ENCODE measurements around the gene BMPER. TPM values are rescaled to one million over a fixed set of nuclear protein-coding genes. Genes with fewer than 3 reads are reported as not detected.

The BMPER gene
- total RNA-seq, 1 experiment from 2014 or later: not detected

DNA sequence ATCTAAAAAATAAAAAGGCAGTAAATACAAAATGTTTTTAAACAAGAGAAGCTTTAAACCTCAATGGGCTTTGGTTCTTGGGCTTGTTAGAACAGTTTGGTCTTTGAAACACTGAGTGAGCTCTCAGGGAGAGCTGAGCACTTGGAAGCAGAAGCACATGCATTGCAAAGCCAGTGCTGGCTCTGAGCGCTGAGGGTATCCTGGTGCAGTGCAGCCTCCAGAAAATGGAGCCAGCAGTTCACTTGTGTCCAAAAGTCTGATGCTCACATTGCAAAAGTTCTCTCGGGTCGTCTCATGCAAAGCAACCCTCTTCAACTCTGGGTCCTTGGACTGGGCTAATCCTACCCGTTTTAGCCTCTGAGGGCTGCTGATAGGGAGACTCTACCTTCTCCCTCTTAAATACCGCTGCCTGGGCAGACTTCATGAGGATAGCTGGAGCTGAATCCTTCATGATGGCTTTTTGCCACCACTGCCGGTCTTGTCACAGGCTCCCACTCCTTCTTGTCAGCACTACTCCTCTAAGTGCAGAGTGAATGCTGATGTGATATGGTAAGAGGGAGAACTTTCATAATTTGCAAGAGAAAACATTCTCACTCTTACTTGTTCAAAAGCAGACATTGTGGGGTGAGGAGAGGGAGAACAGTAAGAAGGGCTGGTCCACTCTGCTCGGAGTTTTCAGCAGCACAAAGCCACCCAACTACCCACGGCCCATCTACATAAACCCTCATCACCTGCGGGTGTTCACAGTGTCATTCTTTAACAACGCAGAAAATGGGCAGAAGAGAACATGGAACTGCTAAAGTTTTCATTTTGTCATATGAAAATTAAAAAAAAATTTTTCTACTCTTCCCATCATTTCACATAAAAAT lies 42.2 kb upstream of the BMPER start:
- ChIA-PET POLR2A (no interaction called here), CTCF (no interaction called here)
- in situ Hi-C loops (cut with HindIII; ENCODE audit: low pct_unique_long_range_greater_than_20kb, low sequenced_read_pairs): no loop called here

DNA sequence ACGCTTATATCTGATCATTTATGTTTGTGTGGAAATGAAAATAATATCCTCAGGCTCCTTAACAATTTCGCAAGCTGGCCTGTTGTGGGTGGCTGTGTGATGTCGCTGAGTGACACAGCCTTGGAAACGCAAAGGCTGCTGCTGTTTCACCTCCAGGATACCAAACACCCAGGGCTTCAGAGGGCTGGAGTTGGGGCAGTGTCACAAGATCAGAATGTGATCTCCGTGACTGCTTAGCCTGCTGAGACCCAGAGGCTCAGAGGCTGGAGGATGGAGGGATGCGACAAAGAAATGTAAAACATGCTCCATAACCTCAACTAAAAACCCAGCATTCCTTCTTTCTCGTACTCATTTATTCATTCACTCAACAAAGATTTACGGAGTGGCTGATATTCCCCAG lies 37.2 kb upstream of the BMPER start:
- CTCF ChIA-PET: interaction anchor here (0.7 kb wide), 1 partner anchor 66 kb away, joined by 3 read pairs; no protein-coding TSS in a partner anchor

More for the DNA sequence above, 42.2 kb upstream of the BMPER start:
- no peak for DNase-seq (ENCODE audit: low read depth, low spot score)
- H3K36me3 ChIP-seq (ENCODE audit: control insufficient read depth, insufficient read depth, low read length): no peaks in the 10 kb centered on the region
- ATAC-seq: no peak
- no peak for TF ChIP-seq SIN3A (IDR thresholded peaks at IDR 0.05; ENCODE audit: borderline replicate concordance, insufficient read depth, low read depth, low read length)
- TF ChIP-seq POLR2AphosphoS5 (IDR thresholded peaks at IDR 0.05; ENCODE audit: low read depth, low read length): no peak
- H3K9me3 ChIP-seq (ENCODE audit: control insufficient read depth, insufficient read depth, low read depth, low read length): no peaks in the 10 kb centered on the region
- no TSS peak for BruUV-seq (replicated peaks)
- H3K4me1 ChIP-seq (ENCODE audit: control insufficient read depth, insufficient read depth, low read length): no peaks in the 10 kb centered on the region
- H3K27ac ChIP-seq (ENCODE audit: low read length): no peak overlapping the region
- no peak overlapping the region for H3K4me3 ChIP-seq (ENCODE audit: low read depth in 2 of 2, low read length in 2 of 2)
- no peaks in the 10 kb centered on the region for H3K27me3 ChIP-seq (ENCODE audit: control insufficient read depth, insufficient read depth, low read length)
- intact Hi-C loops (cut with micrococcal nuclease; ENCODE audit: unreplicated experiment): no loop called here

DNA sequence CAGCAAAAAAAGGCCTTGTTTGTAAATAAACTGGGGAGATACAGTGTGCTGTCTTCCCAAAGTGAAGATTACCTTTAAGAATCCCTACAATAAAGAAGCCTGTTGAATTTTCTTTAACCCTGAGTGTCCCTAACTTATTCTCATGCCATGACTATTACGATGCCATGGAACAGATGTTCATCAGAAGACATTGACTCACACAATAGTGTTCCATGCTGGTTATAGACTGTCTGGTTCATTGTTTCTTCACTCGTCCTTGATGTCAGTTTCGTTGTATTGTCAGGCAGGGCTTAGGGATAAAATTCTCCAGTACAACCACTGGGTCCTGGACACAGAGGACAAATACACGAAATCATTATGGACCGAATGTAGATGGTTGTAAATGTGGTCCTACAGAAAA lies 36.2 kb upstream of the BMPER start:
- no peak overlapping the region for H3K4me3 ChIP-seq (ENCODE audit: low read depth in 2 of 2, low read length in 2 of 2)
- BruUV-seq (replicated peaks): no TSS peak
- no peak overlapping the region for H3K27ac ChIP-seq (ENCODE audit: low read length)
- no peaks in the 10 kb centered on the region for H3K4me1 ChIP-seq (ENCODE audit: control insufficient read depth, insufficient read depth, low read length)
- no peak for DNase-seq (ENCODE audit: low read depth, low spot score)
- H3K27me3 ChIP-seq (ENCODE audit: control insufficient read depth, insufficient read depth, low read length): no peaks in the 10 kb centered on the region
- intact Hi-C loops (cut with micrococcal nuclease; ENCODE audit: unreplicated experiment): no loop called here
- in situ Hi-C loops (cut with HindIII; ENCODE audit: low pct_unique_long_range_greater_than_20kb, low sequenced_read_pairs): no loop called here
- H3K36me3 ChIP-seq (ENCODE audit: control insufficient read depth, insufficient read depth, low read length): no peaks in the 10 kb centered on the region
- no peaks in the 10 kb centered on the region for H3K9me3 ChIP-seq (ENCODE audit: control insufficient read depth, insufficient read depth, low read depth, low read length)
- no peak for ATAC-seq
- POLR2A ChIA-PET: no interaction called here
- CTCF ChIA-PET: no interaction called here
- no peak for TF ChIP-seq POLR2AphosphoS5 (IDR thresholded peaks at IDR 0.05; ENCODE audit: low read depth, low read length)
- TF ChIP-seq, protein P1, sequence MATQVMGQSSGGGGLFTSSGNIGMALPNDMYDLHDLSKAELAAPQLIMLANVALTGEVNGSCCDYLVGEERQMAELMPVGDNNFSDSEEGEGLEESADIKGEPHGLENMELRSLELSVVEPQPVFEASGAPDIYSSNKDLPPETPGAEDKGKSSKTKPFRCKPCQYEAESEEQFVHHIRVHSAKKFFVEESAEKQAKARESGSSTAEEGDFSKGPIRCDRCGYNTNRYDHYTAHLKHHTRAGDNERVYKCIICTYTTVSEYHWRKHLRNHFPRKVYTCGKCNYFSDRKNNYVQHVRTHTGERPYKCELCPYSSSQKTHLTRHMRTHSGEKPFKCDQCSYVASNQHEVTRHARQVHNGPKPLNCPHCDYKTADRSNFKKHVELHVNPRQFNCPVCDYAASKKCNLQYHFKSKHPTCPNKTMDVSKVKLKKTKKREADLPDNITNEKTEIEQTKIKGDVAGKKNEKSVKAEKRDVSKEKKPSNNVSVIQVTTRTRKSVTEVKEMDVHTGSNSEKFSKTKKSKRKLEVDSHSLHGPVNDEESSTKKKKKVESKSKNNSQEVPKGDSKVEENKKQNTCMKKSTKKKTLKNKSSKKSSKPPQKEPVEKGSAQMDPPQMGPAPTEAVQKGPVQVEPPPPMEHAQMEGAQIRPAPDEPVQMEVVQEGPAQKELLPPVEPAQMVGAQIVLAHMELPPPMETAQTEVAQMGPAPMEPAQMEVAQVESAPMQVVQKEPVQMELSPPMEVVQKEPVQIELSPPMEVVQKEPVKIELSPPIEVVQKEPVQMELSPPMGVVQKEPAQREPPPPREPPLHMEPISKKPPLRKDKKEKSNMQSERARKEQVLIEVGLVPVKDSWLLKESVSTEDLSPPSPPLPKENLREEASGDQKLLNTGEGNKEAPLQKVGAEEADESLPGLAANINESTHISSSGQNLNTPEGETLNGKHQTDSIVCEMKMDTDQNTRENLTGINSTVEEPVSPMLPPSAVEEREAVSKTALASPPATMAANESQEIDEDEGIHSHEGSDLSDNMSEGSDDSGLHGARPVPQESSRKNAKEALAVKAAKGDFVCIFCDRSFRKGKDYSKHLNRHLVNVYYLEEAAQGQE (IDR thresholded peaks at IDR 0.05; ENCODE audit: insufficient read depth in 1 of 2, low read depth in 2 of 2, low read length in 1 of 2): no peak
- TF ChIP-seq, protein P2, sequence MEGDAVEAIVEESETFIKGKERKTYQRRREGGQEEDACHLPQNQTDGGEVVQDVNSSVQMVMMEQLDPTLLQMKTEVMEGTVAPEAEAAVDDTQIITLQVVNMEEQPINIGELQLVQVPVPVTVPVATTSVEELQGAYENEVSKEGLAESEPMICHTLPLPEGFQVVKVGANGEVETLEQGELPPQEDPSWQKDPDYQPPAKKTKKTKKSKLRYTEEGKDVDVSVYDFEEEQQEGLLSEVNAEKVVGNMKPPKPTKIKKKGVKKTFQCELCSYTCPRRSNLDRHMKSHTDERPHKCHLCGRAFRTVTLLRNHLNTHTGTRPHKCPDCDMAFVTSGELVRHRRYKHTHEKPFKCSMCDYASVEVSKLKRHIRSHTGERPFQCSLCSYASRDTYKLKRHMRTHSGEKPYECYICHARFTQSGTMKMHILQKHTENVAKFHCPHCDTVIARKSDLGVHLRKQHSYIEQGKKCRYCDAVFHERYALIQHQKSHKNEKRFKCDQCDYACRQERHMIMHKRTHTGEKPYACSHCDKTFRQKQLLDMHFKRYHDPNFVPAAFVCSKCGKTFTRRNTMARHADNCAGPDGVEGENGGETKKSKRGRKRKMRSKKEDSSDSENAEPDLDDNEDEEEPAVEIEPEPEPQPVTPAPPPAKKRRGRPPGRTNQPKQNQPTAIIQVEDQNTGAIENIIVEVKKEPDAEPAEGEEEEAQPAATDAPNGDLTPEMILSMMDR (IDR thresholded peaks at IDR 0.05): no peak
- TF ChIP-seq SIN3A (IDR thresholded peaks at IDR 0.05; ENCODE audit: borderline replicate concordance, insufficient read depth, low read depth, low read length): no peak
- no peak for TF ChIP-seq TCF7L2 (IDR thresholded peaks at IDR 0.05; ENCODE audit: low read depth, low read length)

More for the DNA sequence above, 37.2 kb upstream of the BMPER start:
- DNase-seq (ENCODE audit: low read depth, low spot score) (no peak), ATAC-seq (no peak)
- H3K9me3 ChIP-seq (ENCODE audit: control insufficient read depth, insufficient read depth, low read depth, low read length): no peaks in the 10 kb centered on the region
- no peaks in the 10 kb centered on the region for H3K36me3 ChIP-seq (ENCODE audit: control insufficient read depth, insufficient read depth, low read length)
- POLR2A ChIA-PET: no interaction called here
- in situ Hi-C loops (cut with HindIII; ENCODE audit: low pct_unique_long_range_greater_than_20kb, low sequenced_read_pairs) (no loop called here), intact Hi-C loops (cut with micrococcal nuclease; ENCODE audit: unreplicated experiment) (no loop called here)
- H3K27me3 ChIP-seq (ENCODE audit: control insufficient read depth, insufficient read depth, low read length): no peaks in the 10 kb centered on the region
- no peak for TF ChIP-seq SIN3A (IDR thresholded peaks at IDR 0.05; ENCODE audit: borderline replicate concordance, insufficient read depth, low read depth, low read length)
- TF ChIP-seq TCF7L2 (IDR thresholded peaks at IDR 0.05; ENCODE audit: low read depth, low read length): no peak
- no peak overlapping the region for H3K27ac ChIP-seq (ENCODE audit: low read length)
- H3K4me3 ChIP-seq (ENCODE audit: low read depth in 2 of 2, low read length in 2 of 2): no peak overlapping the region
- BruUV-seq (replicated peaks): no TSS peak
- H3K4me1 ChIP-seq (ENCODE audit: control insufficient read depth, insufficient read depth, low read length): no peaks in the 10 kb centered on the region
